IMR-90 (cell line): ENCODE data around the gene DNM2. TPM values are rescaled to one million over a fixed set of nuclear protein-coding genes. Genes with fewer than 3 reads are reported as not detected.

ENCODE experiments used
- ATAC-seq: fragments of 200-7000 bp; cut with Tn5 transposase; 2 replicates; pipeline ENCODE4 v1.9.1; 2020; ENCODE audit warnings: low read depth, mild to moderate bottlenecking, moderate library complexity
- BruUV-seq: library from RNA; stranded (reverse); fragments of 400-500 nt; replicated peaks from 2 replicates; lab custom pipeline; 2021; lab: Mats Ljungman, UMichigan
- CTCF ChIA-PET: fragments of 300-600 bp; formaldehyde crosslinking; extraction: SDS; loops from one replicate; lab custom pipeline; 2021; ENCODE audit warnings: antibody characterized with exemption; lab: Yijun Ruan, JAX
- POLR2A ChIA-PET: fragments of 300-600 bp; sonication (Branson Sonifier 250); formaldehyde crosslinking; loops from one replicate; lab custom pipeline; 2022; ENCODE audit warnings: antibody characterized with exemption; ENCODE audit not compliant: unreplicated experiment; lab: Charles Lee
- DNase-seq: peaks from one replicate; pipeline ENCODE4 v3.0.0; 2013
- H2AFZ ChIP-seq: replicated peaks from 2 replicates; pipeline ENCODE3; 2013; ENCODE audit warnings: low read length, mild to moderate bottlenecking; ENCODE audit not compliant: poor library complexity
- H2AK5ac ChIP-seq: 2 replicates; pipeline ENCODE4 v1.6.1; 2013; ENCODE audit warnings: low read depth, low read length, inconsistent platforms
- H2AK9ac ChIP-seq: replicated peaks from 2 replicates; pipeline ENCODE3; 2013; ENCODE audit warnings: mild to moderate bottlenecking, low read depth, low read length, moderate library complexity; ENCODE audit not compliant: poor library complexity
- H2BK120ac ChIP-seq: 2 replicates; pipeline ENCODE4 v1.6.1; 2013; ENCODE audit warnings: low read depth, low read length, inconsistent platforms
- H2BK15ac ChIP-seq: 3 replicates; pipeline ENCODE4 v1.6.1; 2013; ENCODE audit warnings: low read depth, low read length, inconsistent platforms
- H2BK20ac ChIP-seq: 2 replicates; pipeline ENCODE4 v1.6.1; 2013; ENCODE audit warnings: low read depth, mild to moderate bottlenecking, inconsistent platforms, low read length, moderate library complexity
- H2BK5ac ChIP-seq: 2 replicates; pipeline ENCODE4 v1.6.1; 2013; ENCODE audit warnings: mild to moderate bottlenecking, low read depth, low read length, inconsistent platforms; ENCODE audit not compliant: poor library complexity, severe bottlenecking
- H3K14ac ChIP-seq: replicated peaks from 2 replicates; pipeline ENCODE4 v1.6.1; 2013; ENCODE audit warnings: low read depth, low read length, inconsistent platforms
- H3K18ac ChIP-seq: 2 replicates; pipeline ENCODE4 v1.6.1; 2013; ENCODE audit warnings: low read depth, low read length, control low read depth
- H3K23ac ChIP-seq: 2 replicates; pipeline ENCODE4 v1.6.1; 2013; ENCODE audit warnings: low read depth, low read length, inconsistent platforms
- H3K27ac ChIP-seq: 2 replicates; pipeline ENCODE4 v1.5.1; 2013; ENCODE audit warnings: mild to moderate bottlenecking, control low read depth, low read length; ENCODE audit not compliant: insufficient read depth
- H3K27me3 ChIP-seq: 2 replicates; pipeline ENCODE4 v1.6.1; 2013; ENCODE audit warnings: low read length; ENCODE audit not compliant: control insufficient read depth, insufficient read depth
- H3K36me3 ChIP-seq: 2 replicates; pipeline ENCODE4 v1.6.1; 2013; ENCODE audit warnings: low read length, mixed read lengths; ENCODE audit not compliant: control insufficient read depth, insufficient read depth
- H3K4ac ChIP-seq: 2 replicates; pipeline ENCODE4 v1.6.1; 2013; ENCODE audit warnings: low read depth, low read length, inconsistent platforms
- H3K4me1 ChIP-seq: 2 replicates; pipeline ENCODE4 v1.6.1; 2013; ENCODE audit warnings: low read length, mixed read lengths; ENCODE audit not compliant: control insufficient read depth, insufficient read depth
- H3K4me2 ChIP-seq: 2 replicates; pipeline ENCODE4 v1.6.1; 2013; ENCODE audit warnings: low read depth, mild to moderate bottlenecking, control low read depth, low read length, moderate library complexity
- H3K4me3 ChIP-seq: 2 replicates; pipeline ENCODE4 v1.5.1; 2013; ENCODE audit warnings: low read depth, mild to moderate bottlenecking, control low read depth, low read length, moderate library complexity; ENCODE audit not compliant: insufficient read depth
- H3K56ac ChIP-seq: 2 replicates; pipeline ENCODE4 v1.6.1; 2013; ENCODE audit warnings: low read length, inconsistent platforms; ENCODE audit not compliant: insufficient read depth; ENCODE audit errors: extremely low read depth
- H3K79me1 ChIP-seq, 2 experiments: 2 replicates each; pipeline ENCODE4 v1.6.1; 2013; ENCODE audit warnings: low read length in 2 of 2, inconsistent platforms in 1 of 2, low read depth in 1 of 2
- H3K9ac ChIP-seq: 2 replicates; pipeline ENCODE4 v1.6.1; 2013; ENCODE audit warnings: low read depth, low read length, control low read depth
- H3K9me1 ChIP-seq: 2 replicates; pipeline ENCODE4 v1.6.1; 2013; ENCODE audit warnings: low read length, inconsistent platforms; ENCODE audit not compliant: insufficient read depth
- H3K9me3 ChIP-seq: 2 replicates; pipeline ENCODE4 v1.6.1; 2013; ENCODE audit warnings: low read length; ENCODE audit not compliant: control insufficient read depth, insufficient read depth
- H4K20me1 ChIP-seq: 2 replicates; pipeline ENCODE4 v1.6.1; 2013; ENCODE audit warnings: low read length, inconsistent platforms; ENCODE audit not compliant: insufficient read depth
- H4K5ac ChIP-seq: 2 replicates; pipeline ENCODE4 v1.6.1; 2013; ENCODE audit warnings: mild to moderate bottlenecking, low read depth, low read length, control low read depth
- H4K8ac ChIP-seq, 2 experiments: 2 replicates each; pipeline ENCODE4 v1.6.1; 2013; ENCODE audit warnings: low read depth in 2 of 2, low read length in 2 of 2, control low read depth in 1 of 2, inconsistent platforms in 1 of 2
- H4K91ac ChIP-seq: 2 replicates; pipeline ENCODE4 v1.6.1; 2013; ENCODE audit warnings: low read depth, low read length, inconsistent platforms; ENCODE audit not compliant: insufficient read depth
- BHLHE40 ChIP-seq: fragments of 150-350 bp; IDR thresholded peaks from 2 replicates; pipeline ENCODE4 v1.6.1; 2016; ENCODE audit warnings: mild to moderate bottlenecking, low read depth, low read length
- CEBPB ChIP-seq: IDR thresholded peaks from 2 replicates; pipeline ENCODE4 v1.6.1; 2012; ENCODE audit warnings: low read depth, low read length, improper control_type of control experiment
- CHD1 ChIP-seq: IDR thresholded peaks from 2 replicates; pipeline ENCODE4 v1.6.1; 2012; ENCODE audit warnings: low read depth, low read length, improper control_type of control experiment
- CTCF ChIP-seq: conservative IDR thresholded peaks from 2 replicates; pipeline ENCODE4 v1.5.1; 2012; ENCODE audit warnings: mild to moderate bottlenecking, low read depth, low read length, improper control_type of control experiment
- ELK1 ChIP-seq: fragments of 150-350 bp; IDR thresholded peaks from 2 replicates; pipeline ENCODE4 v1.6.1; 2016; ENCODE audit warnings: low read depth, mild to moderate bottlenecking, low read length, moderate library complexity, borderline replicate concordance
- FOS ChIP-seq: fragments of 150-350 bp; IDR thresholded peaks from 2 replicates; pipeline ENCODE4 v1.6.1; 2016; ENCODE audit warnings: low read depth, low read length
- MAFK ChIP-seq: IDR thresholded peaks from 2 replicates; pipeline ENCODE4 v1.6.1; 2012; ENCODE audit warnings: low read depth, low read length, improper control_type of control experiment
- MAZ ChIP-seq: IDR thresholded peaks from 2 replicates; pipeline ENCODE4 v1.6.1; 2012; ENCODE audit warnings: low read depth, mild to moderate bottlenecking, low read length, improper control_type of control experiment, moderate library complexity, borderline replicate concordance
- MXI1 ChIP-seq: IDR thresholded peaks from 2 replicates; pipeline ENCODE4 v1.6.1; 2012; ENCODE audit warnings: low read depth, mild to moderate bottlenecking, low read length, moderate library complexity, borderline replicate concordance
- NFE2L2 ChIP-seq: fragments of 150-350 bp; IDR thresholded peaks from 2 replicates; pipeline ENCODE4 v1.6.1; 2016; ENCODE audit warnings: low read depth, mild to moderate bottlenecking, low read length
- POLR2A ChIP-seq: IDR thresholded peaks from 2 replicates; pipeline ENCODE4 v1.6.1; 2012; ENCODE audit warnings: mild to moderate bottlenecking, low read depth, low read length
- RAD21 ChIP-seq: IDR thresholded peaks from 2 replicates; pipeline ENCODE4 v1.6.1; 2012; ENCODE audit warnings: low read length, improper control_type of control experiment
- RCOR1 ChIP-seq: IDR thresholded peaks from 2 replicates; pipeline ENCODE4 v1.6.1; 2012; ENCODE audit warnings: mild to moderate bottlenecking, low read length, improper control_type of control experiment; ENCODE audit not compliant: insufficient replicate concordance
- RFX5 ChIP-seq: IDR thresholded peaks from 2 replicates; pipeline ENCODE4 v1.8.0; 2012; ENCODE audit warnings: low read depth, mild to moderate bottlenecking, low read length, moderate library complexity
- SMC3 ChIP-seq: fragments of 150-350 bp; IDR thresholded peaks from 2 replicates; pipeline ENCODE4 v1.6.1; 2016; ENCODE audit warnings: low read depth, mild to moderate bottlenecking, antibody characterized with exemption, low read length, moderate library complexity
- USF2 ChIP-seq: fragments of 150-350 bp; IDR thresholded peaks from 2 replicates; pipeline ENCODE4 v1.6.1; 2017; ENCODE audit warnings: mild to moderate bottlenecking, antibody characterized with exemption, low read length, low read depth
- WGBS, 2 experiments: methylation state at CpG; one replicate each; pipeline versions ENCODE4 v1.1.5 to v1.1.7; 2013; ENCODE audit warnings: missing lambda C conversion rate in 2 of 2; ENCODE audit not compliant: insufficient read length in 1 of 2; ENCODE audit errors: extremely low coverage in 2 of 2; 5-methylcytosine and 5-hydroxymethylcytosine counted together
- dilution Hi-C: fragments of 300-500 bp; cut with HindIII; formaldehyde crosslinking; loops from one replicate; pipeline ENCODE4 v1.14.3; 2018; ENCODE audit warnings: low sequenced_read_pairs; ENCODE audit not compliant: unreplicated experiment
- in situ Hi-C: fragments of 300-500 bp; cut with MboI; formaldehyde crosslinking; loops from 3 replicates; pipeline ENCODE4 v1.14.3; 2019; ENCODE audit warnings: low sequenced_read_pairs, inconsistent platforms, mixed read lengths
- intact Hi-C: fragments of 100-400 bp; cut with micrococcal nuclease; formaldehyde crosslinking; loops from 2 replicates; pipeline ENCODE4 v1.10.0; 2022
- polyA plus RNA-seq, 3 experiments: library from polyadenylated mRNA; depleted of rRNA; stranded (reverse); fragments of >200 nt; gene quantifications; 2 replicates each; pipeline ENCODE4 v1.2.3, GENCODE V29; 2012; ENCODE audit warnings: low replicate concordance in 1 of 3
- total RNA-seq: library from RNA; depleted of rRNA; stranded (reverse); fragments of >200 nt; gene quantifications from 2 replicates; pipeline ENCODE4 v1.2.3, GENCODE V29; 2012

Gene DNM2
- total and polyA plus RNA-seq, 2 of the 4 experiments (the other 2 are of a cell fraction): 55.6 to 74.2 TPM

GRCh38 chr19:10800488-10800887 is 82.6 kb downstream of the DNM2 start:
- Histone ChIP-seq H3K4me1 (no peaks in the 10 kb centered on the region), H3K27me3 (no peaks in the 10 kb centered on the region), H3K27ac (no peak overlapping the region), H2BK5ac (no peak overlapping the region), H3K23ac (no peak overlapping the region), H2AFZ (no peak overlapping the region), H3K9me3 (no peaks in the 10 kb centered on the region), H4K20me1 (no peaks in the 10 kb centered on the region; the same call in 1 of the 2 replicates), H2BK120ac (no peak overlapping the region), H4K5ac (no peak overlapping the region), H3K18ac (no peak overlapping the region), H3K9ac (no peak overlapping the region), H3K14ac (no peak overlapping the region), H3K36me3 (peaks cover 82% of the 10 kb centered on the region), H4K8ac (no peak overlapping the region), H3K4me2 (no peak overlapping the region), H3K4ac (no peak overlapping the region), H3K79me1 (peaks cover 0 to 23% of the 10 kb centered on the region in 2 experiments; a peak in 1 of 4 replicates), H2BK15ac (no peak overlapping the region), H2BK20ac (no peak overlapping the region), H4K91ac (no peak overlapping the region), H3K9me1 (no peaks in the 10 kb centered on the region; the same call in 1 of the 2 replicates), H3K4me3 (no peak overlapping the region), H3K56ac (no peak overlapping the region), H2AK5ac (no peak overlapping the region), H2AK9ac (no peak overlapping the region)
- TF ChIP-seq RFX5 (no peak), CEBPB (no peak), MAFK (no peak), ELK1 (no peak), FOS (no peak), MAZ (no peak), CHD1 (no peak), BHLHE40 (no peak), RAD21 (no peak), NFE2L2 (no peak), RCOR1 (no peak), MXI1 (no peak), CTCF (no peak), USF2 (no peak), SMC3 (no peak), POLR2A (no peak)
- intact Hi-C loops: no loop called here
- ATAC-seq (no peak; the same call in 1 of the 2 replicates), DNase-seq (peak; percentile 16)
- no TSS peak for BruUV-seq
- WGBS, 2 experiments: no CpG with 5 or more reads among the region's 9 CpGs
- dilution Hi-C loops: no loop called here
- ChIA-PET CTCF (no interaction called here), POLR2A (no interaction called here)
- in situ Hi-C loops: no loop called here
